ENCODE data around the gene NKAIN4. TPM values are rescaled to one million over a fixed set of nuclear protein-coding genes. Genes with fewer than 3 reads are reported as not detected.

The NKAIN4 gene
- total and polyA plus RNA-seq, 2 donors (not counting 1 experiment from before 2014, with no cell fraction given): not detected

GRCh38 chr20:63249891-63250290 lies 4.4 kb downstream of the NKAIN4 start:
- POLR2A ChIA-PET: no interaction called here
- peaks cover 6% of the 10 kb centered on the region for H3K4me1 Mint-ChIP-seq

More at GRCh38 chr20:63249891-63250290, 4.4 kb downstream of the NKAIN4 start:
- WGBS (ENCODE audit: insufficient coverage): 90% methylated on average over 15 of the region's 15 CpGs
- Histone ChIP-seq H3K79me2 (ENCODE audit: control insufficient read depth, insufficient read depth, low read length) (no peaks in the 10 kb centered on the region), H3K4me1 (ENCODE audit: control insufficient read depth in 2 of 2, insufficient read depth in 2 of 2, low read length in 2 of 2) (peaks cover 13% of the 10 kb centered on the region in 2 donors), H3K27me3 (replicated peaks in 1 of 4; ENCODE audit: control extremely low read depth in 1 of 4, control insufficient read depth in 3 of 4, insufficient read depth in 4 of 4, low read length in 3 of 4) (peaks cover 0 to 51% (median 14%) of the 10 kb centered on the region in 4 experiments), H3K9ac (ENCODE audit: low read length) (no peak overlapping the region), H2AFZ (ENCODE audit: insufficient read depth, low read depth, low read length, poor library complexity, severe bottlenecking) (no peak overlapping the region), H3K27ac (ENCODE audit: low read length in 2 of 2) (no peak overlapping the region), H3K4me3 (ENCODE audit: control extremely low read depth in 1 of 5, extremely low read depth in 1 of 5, insufficient read depth in 1 of 5, low read depth in 2 of 5, low read length in 4 of 5) (no peak overlapping the region), H3K36me3 (replicated peaks in 1 of 2; ENCODE audit: control extremely low read depth in 1 of 2, control insufficient read depth in 1 of 2, extremely low read depth in 1 of 2, insufficient read depth in 2 of 2, low read length in 1 of 2) (no peaks in the 10 kb centered on the region), H3K9me3 (ENCODE audit: control extremely low read depth in 1 of 3, control insufficient read depth in 2 of 3, insufficient read depth in 1 of 3, low read length in 2 of 3) (no peaks in the 10 kb centered on the region), H3K4me2 (replicated peaks; ENCODE audit: low read depth, low read length, poor library complexity, severe bottlenecking) (no peak overlapping the region), H4K20me1 (ENCODE audit: control insufficient read depth, insufficient read depth, low read length, poor library complexity, severe bottlenecking) (no peaks in the 10 kb centered on the region)
- no peak for TF ChIP-seq CTCF (IDR thresholded peaks at IDR 0.05)
- no peak for TF ChIP-seq EZH2 (IDR thresholded peaks at IDR 0.05; ENCODE audit: borderline replicate concordance, insufficient read depth, low read depth, low read length, poor library complexity, severe bottlenecking)
- Mint-ChIP-seq H3K4me3 (no peak overlapping the region), H3K27ac (no peak overlapping the region), H3K27me3 (peaks cover 41% of the 10 kb centered on the region), H3K9me3 (ENCODE audit: insufficient read depth) (no peaks in the 10 kb centered on the region)
- CTCF ChIA-PET: no interaction called here
- DNase-seq (no peak), ATAC-seq (ENCODE audit: low read depth) (no peak)
- intact Hi-C loops (cut with micrococcal nuclease): no loop called here
